ENCODE data around the gene PPIL3.

Gene PPIL3

GRCh38 chr2:200871151-200871550, 17.7 kb downstream of the PPIL3 start:
- Mint-ChIP-seq H3K27ac (no peak overlapping the region), H3K4me3 (no peak overlapping the region), H3K36me3 (ENCODE audit: low read depth) (peaks cover 39% of the 10 kb centered on the region), H3K27me3 (no peaks in the 10 kb centered on the region), H3K9me3 (no peaks in the 10 kb centered on the region), H3K4me1 (peaks cover 3% of the 10 kb centered on the region)
- ATAC-seq (no peak), DNase-seq (no peak)

DNA sequence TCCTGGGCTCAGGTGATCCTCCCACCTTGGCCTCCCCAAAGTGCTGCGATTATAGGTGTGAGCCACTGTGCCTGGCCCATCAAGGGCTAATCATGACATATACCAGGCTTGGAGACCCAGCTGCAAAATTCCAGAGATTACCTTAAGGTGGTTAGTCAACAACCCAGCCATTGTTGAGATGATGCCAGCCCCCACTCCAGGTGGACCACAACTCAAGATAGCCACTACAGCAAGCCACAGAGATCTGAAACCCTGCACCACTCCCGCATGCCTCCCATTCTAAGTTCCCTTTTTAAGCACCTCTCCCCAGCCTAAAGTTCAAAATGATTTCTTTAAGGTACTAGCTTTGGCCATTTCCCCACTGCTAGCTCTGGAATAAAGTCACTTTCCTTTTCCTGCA, 19.9 kb downstream of the PPIL3 start:
- no peak overlapping the region for H3K27ac Mint-ChIP-seq
- no peak for ATAC-seq
- no peaks in the 10 kb centered on the region for H3K27me3 Mint-ChIP-seq
- no peak overlapping the region for H3K4me3 Mint-ChIP-seq
- DNase-seq: no peak
- H3K36me3 Mint-ChIP-seq (ENCODE audit: low read depth): peaks cover 33% of the 10 kb centered on the region
- no peaks in the 10 kb centered on the region for H3K9me3 Mint-ChIP-seq
- H3K4me1 Mint-ChIP-seq: peaks cover 11% of the 10 kb centered on the region

DNA sequence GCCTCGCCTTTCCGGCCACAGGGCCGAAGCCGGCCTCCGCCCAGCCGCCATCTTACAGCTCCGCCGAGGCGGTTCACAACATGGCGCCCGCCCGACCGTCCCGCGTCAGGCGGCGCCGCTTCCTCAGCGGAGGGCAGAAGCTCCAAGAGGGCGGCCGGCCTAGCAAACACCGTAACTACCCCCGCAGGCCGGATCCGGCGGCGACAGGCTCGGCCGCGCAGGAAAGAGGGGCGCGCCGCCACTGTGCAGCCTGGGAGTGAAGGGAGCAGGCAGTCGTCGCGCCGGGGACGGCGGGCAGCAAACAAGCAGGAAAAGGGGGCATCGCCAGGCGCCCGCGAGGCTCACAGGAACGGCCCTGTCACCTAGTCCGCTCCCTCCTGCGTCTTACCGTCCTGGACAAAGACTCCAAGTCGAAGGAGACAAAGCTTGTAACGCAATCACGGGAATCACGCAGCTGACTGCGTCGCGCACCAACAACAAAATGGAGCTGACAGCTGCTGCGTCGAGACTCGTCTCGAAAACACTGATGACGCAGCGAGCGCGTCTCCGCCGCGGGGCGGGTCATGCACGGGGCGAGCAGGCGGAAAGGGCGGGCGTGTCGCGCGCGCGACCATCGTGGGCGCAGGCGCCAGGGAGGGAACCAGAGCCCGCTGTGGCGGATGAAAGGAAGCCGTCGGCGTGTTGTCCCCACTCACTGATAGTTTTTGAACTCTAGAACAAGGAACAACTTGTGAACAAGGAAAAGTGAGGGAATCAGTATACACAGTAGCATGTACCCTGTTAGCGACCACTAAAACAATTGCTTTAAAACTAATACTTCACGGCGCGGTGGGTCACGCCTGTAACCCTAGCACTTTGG, 24.5 kb downstream of the PPIL3 start, which contains the start of gene CLK1:
CLK1 (minus strand) TSS at position 483 of the 859 bp plus-strand sequence. CDS start 2,796 bp downstream, outside the sequence.
- Mint-ChIP-seq H3K36me3 (ENCODE audit: low read depth) (peaks cover 58% of the 10 kb centered on the region), H3K9me3 (no peaks in the 10 kb centered on the region), H3K27ac (peak within 1 kb of the TSS; percentile 100), H3K27me3 (no peaks in the 10 kb centered on the region), H3K4me3 (peak within 1 kb of the TSS; percentile 99), H3K4me1 (peaks cover 35% of the 10 kb centered on the region)
- ATAC-seq (peak; percentile 79), DNase-seq (peak; percentile 98)

DNA sequence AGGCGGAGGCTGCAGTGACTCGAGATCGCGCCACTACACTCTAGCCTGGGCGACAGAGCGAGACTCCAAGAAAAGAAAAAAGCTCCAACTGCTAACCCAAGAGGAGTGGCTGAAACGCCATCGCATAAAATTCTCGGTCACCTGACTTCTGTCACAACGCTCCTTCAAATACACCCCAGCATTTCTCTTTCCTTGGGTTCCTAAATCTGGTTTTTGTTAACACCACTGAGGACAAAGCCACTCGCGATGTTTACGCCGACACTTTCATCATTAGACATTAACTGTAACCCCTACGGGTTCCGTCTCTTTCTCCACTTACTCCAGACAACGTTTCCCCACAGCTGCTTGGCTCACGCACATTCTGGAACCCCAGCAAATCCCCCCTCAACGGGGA, 25.1 kb downstream of the PPIL3 start:
- peak overlapping the region; percentile 100 for H3K27ac Mint-ChIP-seq
- peaks cover 60% of the 10 kb centered on the region for H3K36me3 Mint-ChIP-seq (ENCODE audit: low read depth)
- H3K9me3 Mint-ChIP-seq: no peaks in the 10 kb centered on the region
- DNase-seq: peak; percentile 21
- peak overlapping the region; percentile 99 for H3K4me3 Mint-ChIP-seq
- peaks cover 41% of the 10 kb centered on the region for H3K4me1 Mint-ChIP-seq
- no peaks in the 10 kb centered on the region for H3K27me3 Mint-ChIP-seq
- ATAC-seq: no peak

- H3K4me1 Mint-ChIP-seq: peaks cover 50% of the 10 kb centered on the region
- ATAC-seq (peak; percentile 70), DNase-seq (peak; percentile 68)
- H3K9me3 Mint-ChIP-seq: no peaks in the 10 kb centered on the region
- H3K27me3 Mint-ChIP-seq: no peaks in the 10 kb centered on the region
- H3K27ac Mint-ChIP-seq: peak overlapping the region; percentile 100
- H3K4me3 Mint-ChIP-seq: peak overlapping the region; percentile 99
- H3K36me3 Mint-ChIP-seq (ENCODE audit: low read depth): peaks cover 69% of the 10 kb centered on the region
These were observed 26.3 kb downstream of the PPIL3 start for GRCh38 chr2:200862532-200863000.

GRCh38 chr2:200861617-200862155, 27.2 kb downstream of the PPIL3 start:
- Mint-ChIP-seq H3K27ac (peak overlapping the region; percentile 100), H3K36me3 (ENCODE audit: low read depth) (peaks cover 75% of the 10 kb centered on the region), H3K4me1 (peaks cover 56% of the 10 kb centered on the region), H3K4me3 (peak overlapping the region; percentile 99), H3K9me3 (no peaks in the 10 kb centered on the region), H3K27me3 (no peaks in the 10 kb centered on the region)
- DNase-seq: no peak
- ATAC-seq: no peak

GRCh38 chr2:200860092-200860795, 28.6 kb downstream of the PPIL3 start:
- DNase-seq (peak; percentile 41), ATAC-seq (no peak)
- Mint-ChIP-seq H3K9me3 (no peaks in the 10 kb centered on the region), H3K27me3 (no peaks in the 10 kb centered on the region), H3K4me3 (peak overlapping the region; percentile 99), H3K27ac (peak overlapping the region; percentile 100), H3K4me1 (peaks cover 60% of the 10 kb centered on the region), H3K36me3 (ENCODE audit: low read depth) (peaks cover 82% of the 10 kb centered on the region)

DNA sequence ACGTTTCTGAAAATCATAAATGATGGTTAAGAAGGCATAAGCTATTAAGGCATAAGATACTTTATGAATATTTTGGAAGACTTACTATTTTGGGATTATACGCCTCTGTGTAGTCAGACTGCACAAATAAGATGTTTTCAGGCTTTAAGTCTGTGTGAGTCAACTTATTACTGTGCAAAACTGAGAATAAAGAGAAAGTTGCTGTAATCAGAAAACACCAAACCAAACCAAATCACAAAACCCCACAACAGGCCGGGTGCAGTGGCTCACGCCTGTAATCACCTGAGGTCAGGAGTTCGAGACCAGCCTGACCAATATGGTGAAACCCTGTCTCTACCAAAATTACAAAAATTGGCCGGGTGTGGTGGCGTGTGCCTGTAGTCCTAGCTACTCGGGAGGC, 32.1 kb downstream of the PPIL3 start:
- Mint-ChIP-seq H3K36me3 (ENCODE audit: low read depth) (peaks cover 85% of the 10 kb centered on the region), H3K27ac (peak overlapping the region; percentile 54), H3K27me3 (no peaks in the 10 kb centered on the region), H3K4me1 (peaks cover 46% of the 10 kb centered on the region), H3K9me3 (no peaks in the 10 kb centered on the region), H3K4me3 (no peak overlapping the region)
- DNase-seq (no peak), ATAC-seq (no peak)

- H3K36me3 Mint-ChIP-seq (ENCODE audit: low read depth): peaks cover 55% of the 10 kb centered on the region
- H3K4me3 Mint-ChIP-seq: no peak overlapping the region
- no peaks in the 10 kb centered on the region for H3K9me3 Mint-ChIP-seq
- no peak for DNase-seq
- peaks cover 10% of the 10 kb centered on the region for H3K4me1 Mint-ChIP-seq
- no peaks in the 10 kb centered on the region for H3K27me3 Mint-ChIP-seq
- no peak for ATAC-seq
- no peak overlapping the region for H3K27ac Mint-ChIP-seq
These were observed 36.3 kb downstream of the PPIL3 start for GRCh38 chr2:200852605-200853004.

- ATAC-seq: no peak
- peaks cover 3% of the 10 kb centered on the region for H3K4me1 Mint-ChIP-seq
- no peak overlapping the region for H3K27ac Mint-ChIP-seq
- no peaks in the 10 kb centered on the region for H3K9me3 Mint-ChIP-seq
- DNase-seq: no peak
- H3K27me3 Mint-ChIP-seq: no peaks in the 10 kb centered on the region
- H3K36me3 Mint-ChIP-seq (ENCODE audit: low read depth): peaks cover 45% of the 10 kb centered on the region
- H3K4me3 Mint-ChIP-seq: no peak overlapping the region
These were observed 37.3 kb downstream of the PPIL3 start for GRCh38 chr2:200851398-200852248.

GRCh38 chr2:200850512-200851256, 38.2 kb downstream of the PPIL3 start:
- Mint-ChIP-seq H3K27ac (no peak overlapping the region), H3K27me3 (no peaks in the 10 kb centered on the region), H3K36me3 (ENCODE audit: low read depth) (peaks cover 39% of the 10 kb centered on the region), H3K4me1 (no peaks in the 10 kb centered on the region), H3K4me3 (no peak overlapping the region), H3K9me3 (no peaks in the 10 kb centered on the region)
- no peak for ATAC-seq
- no peak for DNase-seq

GRCh38 chr2:200847939-200848338, 40.9 kb downstream of the PPIL3 start:
- ATAC-seq (no peak), DNase-seq (no peak)
- Mint-ChIP-seq H3K4me3 (no peak overlapping the region), H3K9me3 (no peaks in the 10 kb centered on the region), H3K4me1 (no peaks in the 10 kb centered on the region), H3K27ac (no peak overlapping the region), H3K36me3 (ENCODE audit: low read depth) (peaks cover 19% of the 10 kb centered on the region), H3K27me3 (no peaks in the 10 kb centered on the region)

DNA sequence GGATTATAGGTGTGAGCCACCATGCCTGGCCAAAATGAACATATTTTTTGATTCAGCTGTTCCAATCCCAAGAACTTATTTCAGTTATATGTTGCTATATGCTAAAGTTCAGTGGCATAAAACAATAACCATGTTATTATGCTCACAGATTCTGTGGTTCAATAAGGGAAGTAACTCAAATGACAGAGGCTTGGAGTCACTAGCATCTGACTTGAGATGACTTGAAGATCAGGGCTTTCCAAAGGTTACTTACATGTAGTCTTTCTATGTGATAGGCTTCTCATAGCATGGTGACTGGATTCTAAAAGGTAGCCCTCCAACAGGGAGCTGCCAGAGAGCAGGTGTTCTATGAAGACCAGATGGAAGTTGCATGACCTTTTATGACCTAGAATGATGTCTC, 41.6 kb downstream of the PPIL3 start:
- Mint-ChIP-seq H3K27me3 (no peaks in the 10 kb centered on the region), H3K9me3 (no peaks in the 10 kb centered on the region), H3K27ac (no peak overlapping the region), H3K4me3 (no peak overlapping the region), H3K36me3 (ENCODE audit: low read depth) (peaks cover 13% of the 10 kb centered on the region), H3K4me1 (no peaks in the 10 kb centered on the region)
- DNase-seq (no peak), ATAC-seq (peak; percentile 20)
